Neural progenitor cell (in vitro differentiated cells): ENCODE results near the gene PCDHB11. TPM values are rescaled to one million over a fixed set of nuclear protein-coding genes. Genes with fewer than 3 reads are reported as not detected.
"Not testable (repeated sequence)": the region's sequence is repeated elsewhere in the genome, so short reads cannot be mapped to it uniquely, and the experiment has no call there.

Experiments
- DNase-seq: peaks from one replicate; pipeline ENCODE4 v3.0.0-alpha.2; 2016; ENCODE audit warnings: low spot score
- H2AFZ ChIP-seq: fragments of 200-600 bp; sonication (generic); replicated peaks from 2 replicates; pipeline ENCODE4 v1.6.1; 2016; ENCODE audit warnings: antibody characterized with exemption
- H3F3A ChIP-seq: fragments of 200-600 bp; sonication (generic); 2 replicates; pipeline ENCODE4 v1.6.1; 2016; ENCODE audit warnings: antibody characterized with exemption, low read depth
- H3K27ac ChIP-seq: fragments of 200-600 bp; sonication (generic); 2 replicates; pipeline ENCODE4 v1.5.1; 2016; ENCODE audit warnings: mild to moderate bottlenecking
- H3K27me3 ChIP-seq: fragments of 200-600 bp; sonication (generic); 2 replicates; pipeline ENCODE4 v1.6.1; 2016; ENCODE audit warnings: mild to moderate bottlenecking, moderate library complexity
- H3K36me3 ChIP-seq: fragments of 200-600 bp; sonication (generic); 2 replicates; pipeline ENCODE4 v1.5.1; 2016
- H3K4me1 ChIP-seq: fragments of 200-600 bp; sonication (generic); 2 replicates; pipeline ENCODE4 v1.6.1; 2016; ENCODE audit warnings: mixed run types
- H3K4me2 ChIP-seq: fragments of 200-600 bp; sonication (generic); 2 replicates; pipeline ENCODE4 v1.6.1; 2016
- H3K4me3 ChIP-seq: fragments of 200-600 bp; sonication (generic); 2 replicates; pipeline ENCODE4 v1.5.1; 2016
- H3K79me2 ChIP-seq: fragments of 200-600 bp; sonication (generic); 2 replicates; pipeline ENCODE4 v1.6.1; 2016; ENCODE audit warnings: low read depth
- H3K9ac ChIP-seq: fragments of 200-600 bp; sonication (generic); 2 replicates; pipeline ENCODE4 v1.6.1; 2016
- H3K9me3 ChIP-seq: fragments of 200-600 bp; sonication (generic); 2 replicates; pipeline ENCODE4 v1.5.1; 2016; ENCODE audit warnings: low read depth
- H4K20me1 ChIP-seq: fragments of 200-600 bp; sonication (generic); 2 replicates; pipeline ENCODE4 v1.6.1; 2016; ENCODE audit warnings: low read depth
- H3K27ac Mint-ChIP-seq: 3 replicates; pipeline ENCODE4 v1.8.0; 2021; ENCODE audit warnings: mixed read lengths
- H3K27me3 Mint-ChIP-seq: 2 replicates; pipeline ENCODE4 v1.8.0; 2022; ENCODE audit warnings: low read depth, mild to moderate bottlenecking, inconsistent platforms, moderate library complexity, mixed read lengths; ENCODE audit not compliant: insufficient read depth
- H3K36me3 Mint-ChIP-seq: 3 replicates; pipeline ENCODE4 v1.8.0; 2021; ENCODE audit warnings: mixed read lengths
- H3K4me1 Mint-ChIP-seq: 3 replicates; pipeline ENCODE4 v1.8.0; 2021; ENCODE audit warnings: mixed read lengths
- H3K4me3 Mint-ChIP-seq: 3 replicates; pipeline ENCODE4 v1.8.0; 2021; ENCODE audit warnings: mild to moderate bottlenecking, moderate library complexity, mixed read lengths
- H3K9me3 Mint-ChIP-seq: 3 replicates; pipeline ENCODE4 v1.8.0; 2020; ENCODE audit warnings: mixed read lengths
- EZH2 ChIP-seq: fragments of 200-600 bp; sonication (generic); IDR thresholded peaks from 2 replicates; pipeline ENCODE4 v1.6.1; 2017; ENCODE audit warnings: antibody characterized with exemption, mild to moderate bottlenecking, moderate library complexity
- EZH2phosphoT487 ChIP-seq: fragments of 200-600 bp; sonication (generic); IDR thresholded peaks from 2 replicates; pipeline ENCODE4 v1.6.1; 2017; ENCODE audit warnings: antibody characterized with exemption
- total RNA-seq: library from RNA; depleted of rRNA; stranded (reverse); fragments of >200 nt; gene quantifications from 2 replicates; pipeline ENCODE4 v1.2.3, GENCODE V29; 2015; ENCODE audit warnings: low replicate concordance
- TF ChIP-seq, protein P1 (sequence below): fragments of 200-600 bp; sonication (generic); IDR thresholded peaks from 2 replicates; pipeline ENCODE4 v1.5.1; 2017; ENCODE audit warnings: antibody characterized with exemption, mild to moderate bottlenecking

Gene PCDHB11
- total RNA-seq, 1 donor from 2014 or later, result 3.8 TPM

DNA sequence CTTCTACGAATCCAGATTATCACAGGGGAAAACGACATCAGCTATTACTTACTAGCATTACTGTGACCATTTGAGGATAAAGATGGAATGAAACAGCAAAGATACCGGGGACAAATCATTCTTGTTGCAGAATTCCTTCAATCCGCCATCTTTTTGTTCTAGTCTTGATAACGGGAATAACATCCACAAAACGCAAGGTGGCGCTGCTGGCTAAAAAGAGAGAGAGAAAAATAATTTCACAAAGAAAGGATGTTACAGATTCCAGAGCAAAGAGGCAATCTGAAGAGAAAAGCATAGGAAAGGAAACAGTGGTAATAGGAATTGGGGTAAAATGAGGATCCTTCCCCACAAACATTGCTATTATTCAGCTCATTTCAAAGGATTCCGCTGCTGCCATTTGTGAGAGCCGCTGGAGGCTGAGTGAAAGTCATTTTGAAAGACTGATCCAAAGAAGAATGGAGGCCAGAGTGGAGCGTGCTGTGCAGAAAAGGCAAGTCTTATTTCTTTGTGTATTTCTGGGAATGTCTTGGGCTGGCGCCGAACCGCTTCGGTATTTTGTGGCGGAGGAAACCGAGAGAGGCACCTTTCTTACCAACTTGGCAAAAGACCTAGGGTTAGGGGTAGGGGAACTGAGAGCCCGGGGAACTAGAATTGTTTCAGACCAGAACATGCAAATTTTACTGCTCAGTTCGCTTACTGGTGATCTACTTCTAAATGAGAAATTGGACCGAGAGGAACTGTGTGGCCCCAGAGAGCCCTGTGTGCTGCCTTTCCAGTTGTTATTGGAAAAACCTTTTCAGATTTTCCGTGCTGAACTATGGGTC is 26.8 kb upstream of the PCDHB11 start, which contains the start of gene PCDHB7:
Gene PCDHB7, plus strand, starts transcription at position 264 of the 824 bp plus-strand sequence. Its CDS starts 192 bp downstream, at position 456.
- no peaks in the 10 kb centered on the region for H4K20me1 ChIP-seq
- Mint-ChIP-seq H3K27ac (no peak within 1 kb of the TSS), H3K4me3 (no peak within 1 kb of the TSS), H3K9me3 (peaks cover 24% of the 10 kb centered on the region), H3K27me3 (peaks cover 6% of the 10 kb centered on the region), H3K4me1 (no peaks in the 10 kb centered on the region), H3K36me3 (no peaks in the 10 kb centered on the region)
- no peaks in the 10 kb centered on the region for H3K4me1 ChIP-seq
- no peaks in the 10 kb centered on the region for H3K36me3 ChIP-seq
- H3K4me2 ChIP-seq, result no peak within 1 kb of the TSS
- no peak within 1 kb of the TSS for H3K27ac ChIP-seq
- DNase-seq, result peak; percentile 52
- no peak within 1 kb of the TSS for H3K9ac ChIP-seq
- H2AFZ ChIP-seq, result peak within 1 kb of the TSS; percentile 77
- H3K4me3 ChIP-seq, result no peak within 1 kb of the TSS
- no peaks in the 10 kb centered on the region for H3F3A ChIP-seq
- H3K27me3 ChIP-seq, result no peaks in the 10 kb centered on the region
- no peaks in the 10 kb centered on the region for H3K9me3 ChIP-seq
- TF ChIP-seq, protein P1, sequence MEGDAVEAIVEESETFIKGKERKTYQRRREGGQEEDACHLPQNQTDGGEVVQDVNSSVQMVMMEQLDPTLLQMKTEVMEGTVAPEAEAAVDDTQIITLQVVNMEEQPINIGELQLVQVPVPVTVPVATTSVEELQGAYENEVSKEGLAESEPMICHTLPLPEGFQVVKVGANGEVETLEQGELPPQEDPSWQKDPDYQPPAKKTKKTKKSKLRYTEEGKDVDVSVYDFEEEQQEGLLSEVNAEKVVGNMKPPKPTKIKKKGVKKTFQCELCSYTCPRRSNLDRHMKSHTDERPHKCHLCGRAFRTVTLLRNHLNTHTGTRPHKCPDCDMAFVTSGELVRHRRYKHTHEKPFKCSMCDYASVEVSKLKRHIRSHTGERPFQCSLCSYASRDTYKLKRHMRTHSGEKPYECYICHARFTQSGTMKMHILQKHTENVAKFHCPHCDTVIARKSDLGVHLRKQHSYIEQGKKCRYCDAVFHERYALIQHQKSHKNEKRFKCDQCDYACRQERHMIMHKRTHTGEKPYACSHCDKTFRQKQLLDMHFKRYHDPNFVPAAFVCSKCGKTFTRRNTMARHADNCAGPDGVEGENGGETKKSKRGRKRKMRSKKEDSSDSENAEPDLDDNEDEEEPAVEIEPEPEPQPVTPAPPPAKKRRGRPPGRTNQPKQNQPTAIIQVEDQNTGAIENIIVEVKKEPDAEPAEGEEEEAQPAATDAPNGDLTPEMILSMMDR, result peak; percentile 65
- TF ChIP-seq EZH2phosphoT487 (no peak), EZH2 (no peak)
- no peaks in the 10 kb centered on the region for H3K79me2 ChIP-seq

DNA sequence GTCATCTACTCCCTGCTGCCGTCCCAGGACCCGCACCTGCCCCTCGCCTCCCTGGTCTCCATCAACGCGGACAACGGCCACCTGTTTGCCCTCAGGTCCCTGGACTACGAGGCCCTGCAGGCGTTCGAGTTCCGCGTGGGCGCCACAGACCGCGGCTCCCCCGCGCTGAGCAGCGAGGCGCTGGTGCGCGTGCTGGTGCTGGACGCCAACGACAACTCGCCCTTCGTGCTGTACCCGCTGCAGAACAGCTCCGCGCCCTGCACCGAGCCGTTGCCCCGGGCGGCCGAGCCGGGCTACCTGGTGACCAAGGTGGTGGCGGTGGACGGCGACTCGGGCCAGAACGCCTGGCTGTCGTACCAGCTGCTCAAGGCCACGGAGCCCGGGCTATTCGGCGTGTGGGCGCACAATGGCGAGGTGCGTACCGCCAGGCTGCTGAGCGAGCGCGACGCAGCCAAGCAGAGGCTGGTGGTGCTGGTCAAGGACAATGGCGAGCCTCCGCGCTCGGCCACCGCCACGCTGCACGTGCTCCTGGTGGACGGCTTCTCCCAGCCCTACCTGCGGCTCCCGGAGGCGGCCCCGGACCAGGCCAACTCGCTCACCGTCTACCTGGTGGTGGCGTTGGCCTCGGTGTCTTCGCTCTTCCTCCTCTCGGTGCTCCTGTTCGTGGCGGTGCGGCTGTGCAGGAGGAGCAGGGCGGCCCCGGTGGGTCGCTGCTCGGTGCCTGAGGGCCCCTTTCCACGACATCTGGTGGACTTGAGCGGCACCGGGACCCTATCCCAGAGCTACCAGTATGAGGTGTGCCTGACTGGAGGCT is 24.9 kb upstream of the PCDHB11 start:
- H3K4me2 ChIP-seq, H3K4me3 Mint-ChIP-seq, H3K36me3 Mint-ChIP-seq, H3K27ac ChIP-seq, H2AFZ ChIP-seq, H3K36me3 ChIP-seq, H4K20me1 ChIP-seq, H3K4me3 ChIP-seq, H3K9ac ChIP-seq, H3F3A ChIP-seq, H3K4me1 Mint-ChIP-seq, H3K9me3 ChIP-seq, H3K79me2 ChIP-seq, H3K27me3 Mint-ChIP-seq, H3K27me3 ChIP-seq, H3K4me1 ChIP-seq, DNase-seq, H3K27ac Mint-ChIP-seq: not testable (repeated sequence)
- H3K9me3 Mint-ChIP-seq, result peaks cover 19% of the 10 kb centered on the region

DNA sequence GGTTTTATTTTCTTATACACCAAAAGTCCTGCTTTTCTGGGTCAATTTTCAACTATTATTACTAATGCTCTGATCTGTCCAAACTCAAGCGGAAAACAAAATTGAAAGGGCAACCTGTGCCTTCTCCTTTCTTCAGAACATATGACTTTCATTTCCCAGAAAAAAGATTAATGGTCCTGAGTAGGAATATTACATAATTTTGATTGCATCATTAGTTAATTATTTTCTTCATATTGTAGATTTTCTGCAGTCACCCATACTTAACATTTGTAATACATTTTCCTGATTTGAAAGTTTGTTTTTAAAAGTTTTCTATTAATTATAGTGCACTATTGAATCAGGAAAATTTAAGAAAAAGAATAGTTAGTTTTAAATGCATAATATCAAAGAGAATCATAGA is 23.5 kb upstream of the PCDHB11 start:
- Mint-ChIP-seq H3K4me1 (no peaks in the 10 kb centered on the region), H3K9me3 (peaks cover 21% of the 10 kb centered on the region), H3K36me3 (no peaks in the 10 kb centered on the region), H3K27ac (no peak overlapping the region), H3K27me3 (peaks cover 6% of the 10 kb centered on the region), H3K4me3 (no peak overlapping the region)
- H2AFZ ChIP-seq, result no peak overlapping the region
- DNase-seq, result no peak
- H3K27me3 ChIP-seq, result no peaks in the 10 kb centered on the region
- no peaks in the 10 kb centered on the region for H4K20me1 ChIP-seq
- H3K36me3 ChIP-seq, result no peaks in the 10 kb centered on the region
- no peaks in the 10 kb centered on the region for H3K79me2 ChIP-seq
- no peak overlapping the region for H3K4me3 ChIP-seq
- H3K4me2 ChIP-seq, result no peak overlapping the region
- no peaks in the 10 kb centered on the region for H3K9me3 ChIP-seq
- TF ChIP-seq, protein P1, result no peak
- TF ChIP-seq EZH2, result no peak
- no peak for TF ChIP-seq EZH2phosphoT487
- no peak overlapping the region for H3K9ac ChIP-seq
- no peak overlapping the region for H3K27ac ChIP-seq
- H3F3A ChIP-seq, result no peaks in the 10 kb centered on the region
- no peaks in the 10 kb centered on the region for H3K4me1 ChIP-seq

DNA sequence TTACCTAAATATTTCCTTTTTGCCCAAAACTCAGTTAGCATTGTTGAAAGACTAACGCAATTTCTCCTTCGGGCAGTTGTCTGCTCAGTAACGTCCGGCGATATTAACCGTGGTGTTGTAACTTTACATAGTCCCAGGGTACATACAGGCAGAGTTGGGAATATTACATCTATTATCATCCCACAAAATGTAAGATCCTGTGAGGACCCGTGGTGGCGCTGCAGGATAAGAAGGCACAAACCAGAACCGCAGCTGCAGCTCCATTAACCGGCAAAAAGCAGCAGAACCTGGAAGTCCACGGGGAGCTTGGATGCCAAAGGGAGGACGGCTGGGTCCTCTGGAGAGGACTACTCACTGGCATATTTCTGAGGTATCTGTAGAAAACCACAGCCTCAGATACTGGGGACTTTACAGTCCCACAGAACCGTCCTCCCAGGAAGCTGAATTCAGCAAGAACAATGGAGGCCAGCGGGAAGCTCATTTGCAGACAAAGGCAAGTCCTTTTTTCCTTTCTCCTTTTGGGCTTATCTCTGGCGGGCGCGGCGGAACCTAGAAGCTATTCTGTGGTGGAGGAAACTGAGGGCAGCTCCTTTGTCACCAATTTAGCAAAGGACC is 21.7 kb upstream of the PCDHB11 start, which contains the start of gene PCDHB8:
Gene PCDHB8, plus strand, starts transcription at position 214 of the 615 bp plus-strand sequence. Its CDS starts 245 bp downstream, at position 459.
- not testable (repeated sequence) for H3K27ac Mint-ChIP-seq, H3K4me1 ChIP-seq, H3K79me2 ChIP-seq, H2AFZ ChIP-seq, H3K27me3 Mint-ChIP-seq, H3K27me3 ChIP-seq, H4K20me1 ChIP-seq, H3K4me3 ChIP-seq, H3K9ac ChIP-seq, H3F3A ChIP-seq, H3K4me3 Mint-ChIP-seq, H3K4me2 ChIP-seq, H3K27ac ChIP-seq, H3K9me3 ChIP-seq, H3K36me3 ChIP-seq, H3K36me3 Mint-ChIP-seq, H3K4me1 Mint-ChIP-seq
- peak; percentile 7 for DNase-seq
- H3K9me3 Mint-ChIP-seq, result peaks cover 28% of the 10 kb centered on the region

DNA sequence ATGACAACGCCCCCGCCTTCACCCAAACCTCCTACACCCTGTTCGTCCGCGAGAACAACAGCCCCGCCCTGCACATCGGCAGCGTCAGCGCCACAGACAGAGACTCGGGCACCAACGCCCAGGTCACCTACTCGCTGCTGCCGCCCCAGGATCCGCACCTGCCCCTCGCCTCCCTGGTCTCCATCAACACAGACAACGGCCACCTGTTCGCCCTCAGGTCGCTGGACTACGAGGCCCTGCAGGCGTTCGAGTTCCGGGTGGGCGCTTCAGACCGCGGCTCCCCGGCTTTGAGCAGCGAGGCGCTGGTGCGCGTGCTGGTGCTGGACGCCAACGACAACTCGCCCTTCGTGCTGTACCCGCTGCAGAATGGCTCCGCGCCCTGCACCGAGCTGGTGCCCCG is 20.1 kb upstream of the PCDHB11 start:
- H3K4me1 Mint-ChIP-seq, H3F3A ChIP-seq, H3K79me2 ChIP-seq, DNase-seq, H3K4me3 ChIP-seq, H3K27ac ChIP-seq, H3K4me1 ChIP-seq, H3K27me3 Mint-ChIP-seq, H3K9me3 ChIP-seq, H3K36me3 Mint-ChIP-seq, H3K4me3 Mint-ChIP-seq, H2AFZ ChIP-seq, H3K27me3 ChIP-seq, H3K27ac Mint-ChIP-seq, H3K4me2 ChIP-seq, H4K20me1 ChIP-seq, H3K9ac ChIP-seq, H3K36me3 ChIP-seq: not testable (repeated sequence)
- peaks cover 25% of the 10 kb centered on the region for H3K9me3 Mint-ChIP-seq

DNA sequence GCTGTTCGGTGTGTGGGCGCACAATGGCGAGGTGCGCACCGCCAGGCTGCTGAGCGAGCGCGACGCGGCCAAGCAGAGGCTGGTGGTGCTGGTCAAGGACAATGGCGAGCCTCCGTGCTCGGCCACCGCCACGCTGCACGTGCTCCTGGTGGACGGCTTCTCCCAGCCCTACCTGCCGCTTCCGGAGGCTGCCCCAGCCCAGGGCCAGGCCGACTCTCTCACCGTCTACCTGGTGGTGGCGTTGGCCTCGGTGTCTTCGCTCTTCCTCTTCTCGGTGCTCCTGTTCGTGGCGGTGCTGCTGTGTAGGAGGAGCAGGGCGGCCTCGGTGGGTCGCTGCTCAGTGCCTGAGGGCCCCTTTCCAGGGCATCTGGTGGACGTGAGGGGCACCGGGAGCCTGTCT is 19.6 kb upstream of the PCDHB11 start:
- not testable (repeated sequence) for H4K20me1 ChIP-seq, H3K27ac ChIP-seq, H3K4me3 ChIP-seq, H3F3A ChIP-seq, H3K27ac Mint-ChIP-seq, H3K36me3 ChIP-seq, H3K4me1 Mint-ChIP-seq, H3K27me3 ChIP-seq, DNase-seq, H3K9me3 ChIP-seq, H3K4me1 ChIP-seq, H3K4me3 Mint-ChIP-seq, H2AFZ ChIP-seq, H3K27me3 Mint-ChIP-seq, H3K79me2 ChIP-seq, H3K4me2 ChIP-seq, H3K9ac ChIP-seq
- Mint-ChIP-seq H3K9me3 (peaks cover 30% of the 10 kb centered on the region), H3K36me3 (peaks cover 11% of the 10 kb centered on the region)
